Measurements from ENCODE around the gene SHB.
A peak's percentile ranks its signal among the peaks of the same experiment; 100 is the strongest.

The SHB gene

GRCh38 chr9:37908698-37909186 lies 160.3 kb downstream of the SHB start:
- Histone ChIP-seq H3K27me3 (ENCODE audit: control insufficient read depth, insufficient read depth, low read length) (no peaks in the 10 kb centered on the region), H3K4me3 (ENCODE audit: low read depth, low read length) (no peak overlapping the region), H3K36me3 (ENCODE audit: control insufficient read depth, insufficient read depth, low read length) (no peaks in the 10 kb centered on the region), H3K27ac (ENCODE audit: low read depth, low read length) (no peak overlapping the region), H3K9me3 (ENCODE audit: control insufficient read depth, insufficient read depth, low read length) (no peaks in the 10 kb centered on the region), H3K9ac (ENCODE audit: low read depth, low read length) (no peak overlapping the region), H3K4me1 (ENCODE audit: control insufficient read depth, insufficient read depth, low read length) (0 out of 2 replicates have a peak, but pooled peaks cover 3% of the 10 kb centered on the region)

- no peaks in the 10 kb centered on the region for H3K36me3 ChIP-seq (ENCODE audit: control insufficient read depth, insufficient read depth, low read length)
- H3K9ac ChIP-seq (ENCODE audit: low read depth, low read length): no peak overlapping the region
- 0 out of 2 replicates have a peak, but pooled peaks cover 3% of the 10 kb centered on the region for H3K4me1 ChIP-seq (ENCODE audit: control insufficient read depth, insufficient read depth, low read length)
- H3K27ac ChIP-seq (ENCODE audit: low read depth, low read length): no peak overlapping the region
- no peak overlapping the region for H3K4me3 ChIP-seq (ENCODE audit: low read depth, low read length)
- no peaks in the 10 kb centered on the region for H3K27me3 ChIP-seq (ENCODE audit: control insufficient read depth, insufficient read depth, low read length)
- no peaks in the 10 kb centered on the region for H3K9me3 ChIP-seq (ENCODE audit: control insufficient read depth, insufficient read depth, low read length)
These were observed 160.7 kb downstream of the SHB start for GRCh38 chr9:37908283-37908682.

- H3K27me3 ChIP-seq (ENCODE audit: control insufficient read depth, insufficient read depth, low read length): no peaks in the 10 kb centered on the region
- no peak overlapping the region for H3K4me3 ChIP-seq (ENCODE audit: low read depth, low read length)
- peaks cover 6% of the 10 kb centered on the region; the same call in 1 of the 2 replicates for H3K4me1 ChIP-seq (ENCODE audit: control insufficient read depth, insufficient read depth, low read length)
- H3K36me3 ChIP-seq (ENCODE audit: control insufficient read depth, insufficient read depth, low read length): no peaks in the 10 kb centered on the region
- no peaks in the 10 kb centered on the region for H3K9me3 ChIP-seq (ENCODE audit: control insufficient read depth, insufficient read depth, low read length)
- H3K9ac ChIP-seq (ENCODE audit: low read depth, low read length): no peak overlapping the region
- H3K27ac ChIP-seq (ENCODE audit: low read depth, low read length): no peak overlapping the region
These were observed 162.5 kb downstream of the SHB start for GRCh38 chr9:37906312-37907239.

- H3K9ac ChIP-seq (ENCODE audit: low read depth, low read length): no peak overlapping the region
- no peaks in the 10 kb centered on the region for H3K27me3 ChIP-seq (ENCODE audit: control insufficient read depth, insufficient read depth, low read length)
- H3K36me3 ChIP-seq (ENCODE audit: control insufficient read depth, insufficient read depth, low read length): no peaks in the 10 kb centered on the region
- no peaks in the 10 kb centered on the region for H3K9me3 ChIP-seq (ENCODE audit: control insufficient read depth, insufficient read depth, low read length)
- H3K27ac ChIP-seq (ENCODE audit: low read depth, low read length): no peak overlapping the region
- H3K4me3 ChIP-seq (ENCODE audit: low read depth, low read length): no peak overlapping the region
- peaks cover 6% of the 10 kb centered on the region; the same call in 1 of the 2 replicates for H3K4me1 ChIP-seq (ENCODE audit: control insufficient read depth, insufficient read depth, low read length)
These were observed 163.3 kb downstream of the SHB start for GRCh38 chr9:37905776-37906175.

GRCh38 chr9:37905131-37905505 lies 163.9 kb downstream of the SHB start:
- no peaks in the 10 kb centered on the region for H3K9me3 ChIP-seq (ENCODE audit: control insufficient read depth, insufficient read depth, low read length)
- H3K27me3 ChIP-seq (ENCODE audit: control insufficient read depth, insufficient read depth, low read length): no peaks in the 10 kb centered on the region
- no peaks in the 10 kb centered on the region for H3K36me3 ChIP-seq (ENCODE audit: control insufficient read depth, insufficient read depth, low read length)
- peaks cover 6% of the 10 kb centered on the region; the same call in 1 of the 2 replicates for H3K4me1 ChIP-seq (ENCODE audit: control insufficient read depth, insufficient read depth, low read length)
- H3K27ac ChIP-seq (ENCODE audit: low read depth, low read length): no peak overlapping the region
- H3K4me3 ChIP-seq (ENCODE audit: low read depth, low read length): peak overlapping the region; percentile 80
- H3K9ac ChIP-seq (ENCODE audit: low read depth, low read length): no peak overlapping the region

- peak overlapping the region; percentile 80 for H3K4me3 ChIP-seq (ENCODE audit: low read depth, low read length)
- H3K9ac ChIP-seq (ENCODE audit: low read depth, low read length): peak overlapping the region; percentile 59
- peak overlapping the region; percentile 65 for H3K27ac ChIP-seq (ENCODE audit: low read depth, low read length)
- H3K4me1 ChIP-seq (ENCODE audit: control insufficient read depth, insufficient read depth, low read length): peaks cover 6% of the 10 kb centered on the region; the same call in 1 of the 2 replicates
- H3K9me3 ChIP-seq (ENCODE audit: control insufficient read depth, insufficient read depth, low read length): no peaks in the 10 kb centered on the region
- no peaks in the 10 kb centered on the region for H3K36me3 ChIP-seq (ENCODE audit: control insufficient read depth, insufficient read depth, low read length)
- H3K27me3 ChIP-seq (ENCODE audit: control insufficient read depth, insufficient read depth, low read length): no peaks in the 10 kb centered on the region
These were observed 164.4 kb downstream of the SHB start for GRCh38 chr9:37904445-37905130.

GRCh38 chr9:37903647-37904444 lies 165.2 kb downstream of the SHB start, which contains the start of gene SLC25A51:
SLC25A51 (minus strand) TSS chr9:37904127; CDS start chr9:37888550, 15,577 bp downstream.
- Histone ChIP-seq H3K27ac (ENCODE audit: low read depth, low read length) (peak within 1 kb of the TSS; percentile 65), H3K4me3 (ENCODE audit: low read depth, low read length) (peak within 1 kb of the TSS; percentile 80), H3K9ac (ENCODE audit: low read depth, low read length) (peak within 1 kb of the TSS; percentile 59), H3K9me3 (ENCODE audit: control insufficient read depth, insufficient read depth, low read length) (no peaks in the 10 kb centered on the region), H3K4me1 (ENCODE audit: control insufficient read depth, insufficient read depth, low read length) (peaks cover 6% of the 10 kb centered on the region; the same call in 1 of the 2 replicates), H3K27me3 (ENCODE audit: control insufficient read depth, insufficient read depth, low read length) (no peaks in the 10 kb centered on the region), H3K36me3 (ENCODE audit: control insufficient read depth, insufficient read depth, low read length) (peaks cover 7% of the 10 kb centered on the region)

- Histone ChIP-seq H3K9me3 (ENCODE audit: control insufficient read depth, insufficient read depth, low read length) (no peaks in the 10 kb centered on the region), H3K4me1 (ENCODE audit: control insufficient read depth, insufficient read depth, low read length) (peaks cover 6% of the 10 kb centered on the region; the same call in 1 of the 2 replicates), H3K9ac (ENCODE audit: low read depth, low read length) (peak overlapping the region; percentile 33; the same call in 1 of the 2 replicates), H3K4me3 (ENCODE audit: low read depth, low read length) (peak overlapping the region; percentile 80), H3K27me3 (ENCODE audit: control insufficient read depth, insufficient read depth, low read length) (no peaks in the 10 kb centered on the region), H3K27ac (ENCODE audit: low read depth, low read length) (peak overlapping the region; percentile 65), H3K36me3 (ENCODE audit: control insufficient read depth, insufficient read depth, low read length) (peaks cover 10% of the 10 kb centered on the region)
These were observed 166.0 kb downstream of the SHB start for GRCh38 chr9:37902796-37903646.

GRCh38 chr9:37902131-37902530 lies 166.9 kb downstream of the SHB start:
- no peaks in the 10 kb centered on the region for H3K27me3 ChIP-seq (ENCODE audit: control insufficient read depth, insufficient read depth, low read length)
- no peak overlapping the region for H3K27ac ChIP-seq (ENCODE audit: low read depth, low read length)
- H3K4me3 ChIP-seq (ENCODE audit: low read depth, low read length): no peak overlapping the region
- peaks cover 6% of the 10 kb centered on the region; the same call in 1 of the 2 replicates for H3K4me1 ChIP-seq (ENCODE audit: control insufficient read depth, insufficient read depth, low read length)
- no peaks in the 10 kb centered on the region for H3K9me3 ChIP-seq (ENCODE audit: control insufficient read depth, insufficient read depth, low read length)
- peaks cover 17% of the 10 kb centered on the region for H3K36me3 ChIP-seq (ENCODE audit: control insufficient read depth, insufficient read depth, low read length)
- H3K9ac ChIP-seq (ENCODE audit: low read depth, low read length): no peak overlapping the region

Data from HUES48 (cell line).